ENCODE results near the gene HNRNPC.
"Not testable (repeated sequence)": the region's sequence is repeated elsewhere in the genome, so short reads cannot be mapped to it uniquely, and the experiment has no call there.

Gene HNRNPC

GRCh38 chr14:21241218-21241819 lies 27.9 kb downstream of the HNRNPC start:
- DNase-seq: peak; percentile 8

DNA sequence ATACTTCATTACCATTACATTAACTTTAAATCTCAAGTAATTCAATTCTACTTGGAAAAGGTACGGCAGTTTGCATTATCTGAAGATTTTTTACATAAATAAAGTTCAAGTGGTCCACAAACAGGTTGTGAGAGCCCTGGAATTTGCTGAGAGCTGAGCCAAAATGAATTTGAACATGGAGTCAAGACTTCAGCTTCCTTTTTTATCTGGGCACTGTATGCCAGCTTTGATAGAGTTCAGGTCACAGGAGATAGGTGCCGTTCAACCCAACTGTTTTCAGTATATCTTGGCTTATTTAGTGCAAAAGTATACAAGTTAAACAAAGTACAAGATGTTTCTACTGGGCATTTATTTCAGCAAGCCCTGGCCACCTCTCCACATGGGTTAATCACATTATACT lies 28.8 kb downstream of the HNRNPC start:
- DNase-seq: no peak

GRCh38 chr14:21238823-21239518 lies 30.3 kb downstream of the HNRNPC start:
- DNase-seq: no peak

GRCh38 chr14:21236948-21237797 lies 32.1 kb downstream of the HNRNPC start:
- DNase-seq: no peak

- DNase-seq: no peak
These were observed 35.1 kb downstream of the HNRNPC start for GRCh38 chr14:21234112-21234511.

- no peak for DNase-seq
These were observed 35.7 kb downstream of the HNRNPC start for GRCh38 chr14:21233457-21234076.

DNA sequence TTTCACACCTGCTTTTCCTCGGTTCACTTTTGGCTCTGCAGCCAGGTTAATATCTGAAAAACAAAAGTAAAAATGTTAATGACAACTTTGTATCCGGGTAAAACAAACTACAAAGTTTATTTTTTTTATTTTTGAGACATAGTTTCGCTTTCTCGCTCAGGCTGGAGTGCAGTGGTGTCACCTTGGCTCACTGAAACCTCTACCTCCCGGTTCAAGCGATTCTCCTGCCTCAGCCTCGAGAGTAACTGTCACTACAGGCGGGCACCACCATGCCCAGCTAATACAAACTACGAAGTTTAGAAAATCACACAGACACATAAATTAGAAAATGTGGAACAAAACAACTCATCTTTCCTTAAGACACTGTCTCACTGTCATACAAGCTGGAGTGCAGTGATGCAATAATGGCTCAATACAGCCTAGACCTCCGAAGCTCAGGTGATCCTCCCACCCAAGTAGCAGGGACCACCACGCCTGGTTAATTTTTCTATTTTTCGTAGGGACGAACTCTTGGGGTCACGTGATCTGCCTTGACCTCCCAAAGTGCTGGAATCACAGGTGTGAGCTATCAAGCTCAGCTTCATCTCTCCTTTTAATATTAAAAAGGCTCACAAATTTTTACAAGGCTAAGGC lies 38.1 kb downstream of the HNRNPC start:
- DNase-seq: no peak

DNA sequence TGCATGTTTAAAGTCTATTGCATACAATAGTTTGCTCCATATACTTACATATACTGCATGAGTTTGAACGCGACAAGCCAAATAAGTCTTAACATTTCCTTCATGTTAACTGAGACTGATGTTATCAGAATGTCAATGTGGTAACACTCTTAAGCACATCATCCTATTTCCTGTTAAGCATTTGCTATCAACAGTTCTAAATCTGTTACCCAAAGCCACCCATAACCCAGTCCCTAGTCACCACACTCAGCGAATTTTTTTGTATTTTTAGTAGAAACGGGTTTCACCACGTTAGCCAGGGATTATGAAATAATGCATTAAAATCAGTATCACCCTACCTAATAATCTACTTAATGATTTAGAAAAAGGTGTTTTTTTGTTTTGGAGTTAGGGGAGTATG lies 39.4 kb downstream of the HNRNPC start:
- no peak for DNase-seq

DNA sequence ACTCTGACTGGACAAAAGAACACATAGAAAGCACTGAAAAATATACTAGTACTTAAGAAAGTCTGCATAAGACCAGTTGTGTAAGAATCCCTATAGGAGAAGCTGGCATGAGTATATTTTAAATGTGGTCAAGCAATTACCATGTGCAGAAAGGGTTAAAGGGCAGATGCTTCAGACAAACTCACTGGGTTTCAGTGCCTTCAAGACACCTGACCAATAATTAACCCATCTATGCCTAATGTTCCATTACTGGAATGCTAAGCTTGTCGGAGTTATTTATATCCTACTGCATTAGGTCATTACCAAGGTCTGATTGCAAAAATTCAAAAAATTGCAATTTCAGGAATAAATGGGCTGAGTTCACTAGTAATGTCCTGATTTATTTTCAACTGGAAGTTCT lies 41.3 kb downstream of the HNRNPC start:
- no peak for DNase-seq

- DNase-seq: no peak
These were observed 42.1 kb downstream of the HNRNPC start for GRCh38 chr14:21227150-21227549.

GRCh38 chr14:21226467-21226866 lies 42.8 kb downstream of the HNRNPC start:
- no peak for DNase-seq

GRCh38 chr14:21225164-21225563 lies 44.1 kb downstream of the HNRNPC start:
- DNase-seq: not testable (repeated sequence)

DNA sequence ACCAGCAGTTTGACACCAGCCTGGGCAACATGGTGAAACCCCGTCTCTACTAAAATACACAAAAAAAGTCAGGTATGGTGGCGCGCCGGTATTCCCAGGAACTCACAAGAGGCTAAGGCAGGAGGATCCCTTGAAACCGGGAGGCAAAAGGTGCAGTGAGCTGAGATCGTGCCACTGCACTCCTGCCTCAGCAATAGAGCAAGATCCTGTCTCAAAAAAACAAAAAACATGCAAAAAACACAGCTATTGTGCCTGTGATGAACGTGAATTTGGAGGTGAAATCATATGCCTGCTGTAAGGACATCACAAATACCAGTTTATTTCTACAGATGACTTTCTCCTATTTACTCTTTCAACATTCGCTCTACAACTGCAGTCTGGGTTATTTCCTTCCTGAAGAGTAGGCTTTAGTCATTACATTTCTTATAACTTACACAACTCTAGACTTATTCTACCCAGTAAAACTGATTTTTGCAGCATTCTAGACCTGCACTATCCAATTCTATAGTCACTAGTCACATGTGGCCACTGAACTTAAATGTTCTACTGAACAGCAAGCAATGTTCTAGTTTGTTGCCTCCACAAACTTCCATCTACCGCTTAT lies 48.3 kb downstream of the HNRNPC start:
- DNase-seq: no peak

DNA sequence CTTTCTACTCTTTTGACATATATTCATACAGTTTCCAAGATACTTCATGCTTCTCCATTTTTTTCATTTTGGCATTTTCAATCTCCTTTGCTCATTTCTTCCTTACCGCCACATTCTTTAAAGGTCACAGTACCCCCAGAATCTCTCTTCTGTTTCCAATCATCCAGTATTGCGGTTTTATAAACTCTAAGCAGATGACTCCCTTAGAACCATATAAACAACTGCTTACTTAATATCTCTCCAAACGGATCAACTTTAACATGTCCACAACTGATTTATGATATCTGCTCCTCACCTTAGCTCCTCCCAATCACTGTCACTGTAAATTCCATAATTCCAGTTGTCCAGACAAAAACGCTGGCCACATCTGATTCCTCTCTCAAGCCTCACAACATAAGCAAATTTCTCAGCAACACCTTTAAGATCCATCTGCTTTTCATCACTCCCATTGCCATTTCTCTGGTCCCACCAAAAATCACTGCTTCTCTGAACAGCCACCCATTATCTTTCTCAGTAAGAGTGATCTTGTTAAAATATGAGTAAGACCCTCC lies 49.6 kb downstream of the HNRNPC start:
- DNase-seq: no peak

DNA sequence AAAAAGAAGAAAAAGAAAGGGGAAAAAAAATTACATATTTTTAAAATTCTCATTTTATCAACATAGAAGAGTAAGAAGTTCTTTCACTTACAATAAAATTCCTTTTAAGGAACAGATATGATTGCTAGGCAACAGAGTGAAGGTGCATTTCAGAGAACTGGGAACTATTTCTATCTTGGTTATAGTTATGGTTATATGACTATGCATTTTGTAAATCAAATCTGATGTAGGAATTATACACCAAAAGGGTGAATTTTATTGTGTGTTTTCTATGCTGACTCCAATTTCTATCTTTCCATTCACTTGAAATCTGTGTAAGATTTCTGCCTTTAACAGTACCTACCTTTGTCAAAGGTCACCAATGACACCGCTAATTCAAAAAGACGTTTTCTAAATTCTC lies 50.1 kb downstream of the HNRNPC start:
- DNase-seq: no peak

DNA sequence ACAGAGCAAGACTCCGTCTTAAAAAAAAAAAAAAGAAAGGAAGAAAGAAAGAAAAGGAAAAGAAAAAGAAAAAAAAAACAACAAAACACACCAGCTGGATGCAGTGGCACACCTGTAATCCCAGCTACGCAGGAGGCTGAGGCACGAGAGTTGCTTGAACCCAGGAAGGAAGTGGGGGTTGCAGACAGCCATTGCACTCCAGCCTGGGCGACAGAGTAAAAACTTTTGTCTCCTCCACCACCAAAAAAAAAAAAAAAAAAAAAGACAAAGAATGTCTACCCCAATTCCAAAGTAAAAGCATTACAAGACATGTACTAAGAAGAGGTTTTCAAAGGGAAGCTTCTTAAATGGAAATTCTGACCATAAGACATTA lies 53.4 kb downstream of the HNRNPC start:
- DNase-seq: no peak

DNA sequence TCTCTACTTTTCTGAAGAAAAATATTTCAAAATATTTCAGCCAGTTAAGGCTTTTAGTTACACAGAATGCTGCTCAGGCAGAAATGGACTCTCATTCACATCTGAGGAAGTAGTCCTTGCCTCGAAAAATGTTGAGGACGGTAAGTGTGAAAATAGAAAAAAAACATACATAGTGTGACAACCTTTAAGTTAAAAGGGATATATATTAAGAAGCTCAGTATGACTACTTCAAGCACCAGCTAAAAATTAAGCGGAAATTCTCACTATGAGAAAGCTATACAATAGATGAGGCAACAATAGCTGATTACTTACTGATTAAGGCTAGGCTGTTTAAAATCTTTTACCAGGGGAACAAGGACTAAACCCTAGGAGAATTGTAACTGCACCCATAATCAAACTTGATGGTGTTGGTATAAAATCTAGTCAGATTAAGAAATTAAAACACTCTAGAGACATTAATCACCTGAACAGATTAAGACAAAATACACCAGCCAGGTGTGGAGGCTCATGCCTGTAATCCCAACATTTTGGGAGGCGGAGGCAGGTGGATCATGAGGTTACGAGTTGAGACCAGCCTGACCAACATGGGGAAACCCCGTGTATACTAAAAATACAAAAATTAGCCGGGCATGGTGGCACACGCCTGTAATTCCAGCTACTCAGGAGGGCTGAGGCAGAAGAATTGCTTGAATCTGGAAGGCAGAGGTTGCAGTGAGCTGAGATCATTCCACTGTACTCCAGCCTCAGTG lies 53.9 kb downstream of the HNRNPC start:
- no peak for DNase-seq

DNA sequence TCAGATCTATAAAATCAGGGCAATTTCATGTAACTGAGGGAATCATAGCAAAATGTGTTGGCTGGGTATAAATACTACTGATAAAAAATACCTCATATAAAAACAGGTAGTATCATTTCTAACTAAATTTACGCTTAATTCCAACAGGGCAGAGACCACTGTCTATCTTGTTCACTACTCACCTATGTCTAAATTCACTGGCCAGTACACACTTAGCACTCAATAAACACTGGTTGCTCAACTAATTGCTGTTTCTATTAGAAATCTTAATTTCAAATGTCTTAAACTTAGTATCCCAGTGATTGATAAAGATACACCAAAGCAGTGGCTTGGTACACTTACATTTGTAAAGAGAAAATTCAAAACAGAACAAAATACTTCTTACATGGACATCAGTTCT lies 55.6 kb downstream of the HNRNPC start:
- no peak for DNase-seq

DNA sequence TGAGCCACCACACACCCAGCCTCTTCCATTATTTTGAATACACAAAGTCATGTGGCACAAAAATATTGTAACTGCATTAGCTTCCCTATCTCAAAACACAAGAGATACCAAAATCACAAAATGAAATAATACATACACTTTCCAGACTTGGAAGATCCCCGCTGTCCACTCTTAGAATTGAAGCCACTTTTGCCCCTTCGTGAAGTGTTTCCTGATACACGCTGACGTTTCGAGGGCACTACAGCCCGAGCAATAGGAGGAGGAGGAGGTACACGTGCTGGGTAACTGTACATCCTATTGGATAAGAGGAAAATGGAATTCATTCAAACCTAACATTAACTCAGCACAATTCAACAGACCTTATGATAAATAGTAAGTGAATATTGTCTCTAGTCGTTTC lies 56.4 kb downstream of the HNRNPC start:
- DNase-seq: not testable (repeated sequence)

GRCh38 chr14:21211509-21211908 lies 57.7 kb downstream of the HNRNPC start:
- no peak for DNase-seq

GRCh38 chr14:21210023-21210422 lies 59.2 kb downstream of the HNRNPC start:
- DNase-seq: no peak

GRCh38 chr14:21209185-21209584 lies 60.1 kb downstream of the HNRNPC start:
- DNase-seq: no peak

Data from NCI-H446 treated with DMSO at 0.1 percent for 48 hours (cell line).